K562 treated with DMSO at 1 percent for 48 hours (cell line): ENCODE results near the gene GLIPR1L2. TPM values are rescaled to one million over a fixed set of nuclear protein-coding genes. Genes with fewer than 3 reads are reported as not detected.

ENCODE experiments used
- total RNA-seq: library from RNA; unstranded; fragments of 300-600 nt; gene quantifications from 2 replicates; pipeline ENCODE4 v1.2.3, GENCODE V29; 2022; ENCODE audit warnings: low replicate concordance; ENCODE audit errors: extremely low read depth

Gene GLIPR1L2
- not detected in 2 replicates for total RNA-seq

DNA sequence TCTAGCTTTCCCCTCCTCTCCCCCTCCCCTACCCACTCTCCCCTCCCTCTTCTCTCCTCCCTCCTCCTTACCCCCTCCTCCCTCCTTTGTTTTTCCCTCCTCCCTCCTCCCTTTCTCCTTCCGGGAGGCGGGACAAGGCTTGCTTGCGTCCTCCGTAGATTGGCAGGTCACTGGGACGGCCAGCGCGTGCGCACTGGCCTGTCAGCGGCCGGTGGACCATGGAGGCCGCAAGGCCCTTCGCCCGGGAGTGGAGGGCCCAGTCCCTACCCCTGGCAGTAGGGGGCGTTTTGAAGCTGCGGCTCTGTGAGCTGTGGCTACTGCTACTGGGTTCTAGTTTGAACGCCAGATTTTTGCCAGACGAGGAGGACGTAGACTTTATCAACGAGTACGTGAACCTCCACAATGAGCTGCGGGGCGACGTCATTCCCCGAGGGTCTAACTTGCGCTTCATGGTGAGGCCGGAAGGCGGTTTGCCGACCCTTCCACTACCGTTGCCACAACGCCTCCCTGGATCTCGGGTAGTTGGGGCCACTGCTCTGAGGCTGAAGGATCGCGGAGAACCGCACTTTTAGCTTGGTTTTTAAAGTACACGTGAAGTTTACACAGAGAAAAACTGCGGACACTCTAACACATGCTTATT is at the start of gene GLIPR1L2:
GLIPR1L2 (plus strand) TSS at position 191 of the 640 bp plus-strand sequence; CDS start at position 219, 28 bp downstream.

DNA sequence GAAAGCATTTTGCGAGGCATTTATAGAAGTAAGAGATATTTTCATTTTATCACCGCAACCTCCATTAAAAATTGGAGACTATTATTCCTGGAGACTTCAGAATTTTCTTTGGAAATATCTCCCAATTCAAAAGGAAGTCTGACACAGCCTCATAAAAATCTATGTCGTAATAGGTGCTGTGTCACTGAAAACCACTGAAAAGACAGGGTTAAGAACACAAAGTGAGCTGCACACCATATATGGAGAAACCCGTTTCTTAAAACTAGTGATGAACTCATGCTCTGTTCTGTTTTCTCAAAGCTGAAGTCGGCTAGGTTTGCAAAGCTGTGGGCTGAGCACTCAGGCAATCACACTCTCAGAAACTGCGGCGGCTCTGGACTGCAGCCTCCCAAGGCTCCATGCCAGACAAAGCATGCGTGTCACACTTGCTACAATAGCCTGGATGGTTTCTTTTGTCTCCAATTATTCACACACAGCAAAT is 89.6 kb downstream of the GLIPR1L2 start, which contains the start of gene GLIPR1:
GLIPR1 (plus strand) TSS at position 287 of the 481 bp plus-strand sequence; CDS start at position 413, 126 bp downstream.

Other genes with a start within 250 kb of the GLIPR1L2 start
- gene KCNC2, start 181.2 kb upstream of the GLIPR1L2 start, total RNA-seq: not detected in 2 replicates
- gene CAPS2, start 60.8 kb upstream of the GLIPR1L2 start, total RNA-seq: not detected in 2 replicates
- gene GLIPR1L1, start 56.4 kb upstream of the GLIPR1L2 start, total RNA-seq: not detected in 2 replicates
- gene GLIPR1, start 89.7 kb downstream of the GLIPR1L2 start, total RNA-seq: not detected in 2 replicates
- not detected in 2 replicates for gene KRR1, start 120.5 kb downstream of the GLIPR1L2 start, total RNA-seq